NCI-H2171 (cell line): Measurements from ENCODE around the gene SEC14L5.
"Not testable (repeated sequence)": the region's sequence is repeated elsewhere in the genome, so short reads cannot be mapped to it uniquely, and the experiment has no call there.

Source experiments
- DNase-seq: peaks from one replicate; lab custom pipeline; 2025; lab: John Stamatoyannopoulos, UW

The SEC14L5 gene

DNA sequence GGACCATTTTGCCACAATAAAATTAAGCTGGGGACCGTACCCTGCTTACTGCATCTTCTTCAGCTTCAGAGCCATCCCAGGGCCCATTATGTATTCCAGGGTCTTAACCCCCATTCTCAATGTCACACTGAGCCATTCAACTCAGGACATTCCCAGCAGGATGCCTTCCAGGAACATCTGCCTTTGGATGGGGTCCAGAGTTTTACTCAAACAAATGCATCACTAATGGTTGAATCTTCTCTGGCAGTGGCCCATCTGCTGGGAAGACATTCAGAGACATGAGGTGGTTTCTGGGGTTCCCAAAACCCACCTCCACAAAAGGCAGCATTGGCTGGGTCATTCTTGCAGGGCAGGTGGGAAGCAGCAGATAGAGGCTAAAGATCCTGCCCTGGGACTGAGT lies 3.4 kb upstream of the SEC14L5 start:
- DNase-seq = no peak

DNA sequence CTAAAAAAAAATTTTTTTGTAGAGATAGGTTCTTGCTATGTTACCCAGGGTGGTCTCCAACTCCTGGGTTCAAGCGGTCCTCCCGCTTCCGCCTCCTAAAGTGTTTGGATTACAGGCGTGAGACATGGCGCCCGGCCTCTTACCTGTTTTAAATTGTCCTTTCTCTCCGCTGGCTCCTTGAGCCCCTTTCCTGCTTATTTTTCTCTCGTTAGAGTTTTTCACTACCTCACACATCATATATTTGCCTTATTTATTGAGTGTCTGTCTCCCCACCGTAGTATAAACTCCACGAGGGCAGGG lies 760 bp upstream of the SEC14L5 start:
- no peak for DNase-seq

DNA sequence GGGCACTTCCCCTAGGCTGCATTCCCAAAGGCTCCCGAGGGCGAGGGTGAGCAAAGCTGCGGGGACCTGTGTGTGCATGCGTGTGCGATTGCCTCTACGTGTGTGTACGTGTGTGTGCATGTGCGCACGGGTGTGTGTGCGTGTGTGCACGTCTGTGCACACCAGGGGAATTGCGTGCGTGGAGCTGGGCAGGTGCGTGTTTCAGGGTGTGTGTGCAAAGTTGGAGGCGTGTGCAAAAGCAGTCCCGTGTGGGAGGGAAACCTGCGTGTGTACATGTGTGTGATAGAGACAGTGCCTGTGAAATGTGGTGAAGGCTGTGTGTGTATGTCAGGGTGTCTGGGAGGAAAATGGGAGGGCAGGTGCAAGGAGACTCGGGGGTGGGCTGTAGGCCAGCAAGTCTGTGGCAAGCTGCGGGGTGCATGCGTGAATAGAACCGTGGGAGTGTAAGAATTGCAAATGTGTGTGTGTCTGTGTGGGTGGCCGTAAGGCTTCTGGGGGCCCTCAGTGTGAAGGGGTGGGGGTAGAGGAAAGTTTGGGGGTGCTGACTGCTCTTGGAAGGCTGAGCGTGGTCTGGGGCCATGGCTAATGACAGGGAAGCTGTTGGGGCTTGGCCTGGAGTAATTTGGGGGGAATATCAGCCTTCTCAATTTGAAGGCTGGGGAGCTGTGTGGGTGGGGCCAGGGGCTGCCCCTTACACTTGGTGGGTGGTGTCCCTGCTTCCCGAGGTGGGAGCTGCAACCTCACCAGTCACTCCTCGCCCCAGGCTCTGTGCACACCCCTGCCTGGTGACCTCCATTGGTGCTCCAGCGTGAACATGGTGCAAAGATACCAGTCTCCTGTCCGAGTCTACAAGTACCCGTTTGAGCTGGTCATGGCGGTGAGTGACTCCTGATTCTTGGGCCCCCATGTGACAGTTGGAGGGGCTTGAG lies 644 bp downstream of the SEC14L5 start:
- DNase-seq = no peak

DNA sequence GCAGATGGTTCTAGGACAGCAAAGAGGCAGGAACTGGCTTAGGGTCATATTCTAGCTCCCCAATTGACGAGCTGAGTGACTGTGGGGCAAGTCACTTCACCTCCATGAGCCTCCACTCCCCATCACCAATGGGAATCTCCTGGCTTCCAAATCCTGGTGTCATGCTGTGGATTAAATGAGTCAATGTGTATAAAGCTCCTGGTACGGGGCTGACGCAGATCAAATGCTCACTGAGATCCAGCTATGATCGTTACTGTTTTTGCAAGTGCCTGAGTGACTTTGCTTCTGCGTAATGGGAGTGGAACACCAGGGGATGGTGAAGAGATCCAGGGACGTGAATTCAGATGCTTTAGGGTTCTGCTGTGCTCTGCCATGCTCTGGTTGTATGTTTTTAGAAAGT lies 2.4 kb downstream of the SEC14L5 start:
- DNase-seq = no peak

DNA sequence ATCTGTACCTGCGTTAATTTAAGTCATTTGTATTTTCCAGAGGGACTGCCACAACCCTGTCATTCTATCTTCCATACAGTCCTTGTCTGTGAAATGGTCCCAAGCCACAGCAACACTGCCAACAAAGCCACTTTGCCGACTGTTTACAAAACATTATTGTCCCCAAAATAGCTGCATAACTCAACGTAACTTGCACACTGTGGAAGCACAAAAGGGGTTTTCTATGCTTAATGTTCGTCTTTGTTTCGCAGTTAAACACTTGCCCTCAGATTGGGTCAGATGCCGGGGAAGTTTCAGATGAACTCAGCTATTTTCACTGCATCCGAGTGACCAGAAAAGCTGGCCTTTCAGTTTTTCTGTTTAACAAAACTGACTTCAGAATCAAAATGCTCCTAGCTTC lies 4.6 kb downstream of the SEC14L5 start:
- no peak for DNase-seq

DNA sequence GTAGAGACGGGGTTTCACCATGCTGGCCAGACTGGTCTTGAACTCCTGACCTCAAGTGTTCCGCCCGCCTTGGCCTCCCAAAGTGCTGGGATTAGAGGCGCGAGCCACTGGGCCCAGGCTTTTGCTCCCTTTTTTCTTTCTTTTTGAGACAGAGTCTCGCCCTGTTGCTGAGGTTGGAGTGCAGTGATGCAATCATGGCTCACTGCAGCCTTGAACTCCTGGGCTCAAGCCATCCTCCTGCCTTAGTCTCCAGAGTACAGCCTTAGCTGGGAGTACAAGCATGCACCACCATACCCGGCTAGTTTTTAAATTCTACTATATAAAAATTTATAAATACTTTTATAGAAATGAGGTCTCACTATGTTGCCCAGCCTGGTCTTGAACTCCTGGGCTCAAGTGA lies 5.4 kb downstream of the SEC14L5 start:
- not testable (repeated sequence) for DNase-seq

DNA sequence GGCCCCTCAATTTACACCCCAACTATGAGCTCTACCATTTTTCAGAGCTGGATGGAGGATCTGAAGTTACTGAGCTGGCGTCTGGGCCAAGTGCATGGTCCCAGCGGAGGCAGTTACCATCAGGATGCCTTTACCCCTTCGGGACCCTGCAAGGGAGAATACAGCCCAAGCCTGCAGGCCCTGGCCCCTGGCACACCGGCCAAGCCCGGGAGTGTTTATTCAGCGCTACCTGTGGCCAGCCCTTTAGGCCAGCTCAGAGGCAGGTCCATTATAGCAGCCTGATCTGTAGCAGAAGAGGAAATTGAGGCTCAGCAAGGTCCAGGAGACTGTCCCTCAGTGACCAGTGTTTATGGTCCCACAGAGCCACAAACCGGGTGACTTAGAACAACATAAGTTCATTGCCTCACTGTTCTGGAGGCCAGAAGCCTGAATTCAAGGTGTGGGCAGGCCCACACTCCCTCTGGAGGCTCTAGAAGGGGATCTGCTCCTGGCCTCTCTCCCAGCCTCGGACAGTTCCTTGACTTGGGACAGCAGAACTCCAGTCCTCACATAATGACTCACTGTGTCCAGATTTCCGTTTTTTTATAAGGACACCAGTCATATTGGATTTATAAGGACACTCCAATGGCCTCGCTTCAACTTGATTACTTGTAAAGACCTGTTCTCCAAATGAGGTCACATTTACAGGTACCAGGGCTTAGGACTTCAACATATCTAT lies 8.8 kb downstream of the SEC14L5 start:
- DNase-seq = no peak

DNA sequence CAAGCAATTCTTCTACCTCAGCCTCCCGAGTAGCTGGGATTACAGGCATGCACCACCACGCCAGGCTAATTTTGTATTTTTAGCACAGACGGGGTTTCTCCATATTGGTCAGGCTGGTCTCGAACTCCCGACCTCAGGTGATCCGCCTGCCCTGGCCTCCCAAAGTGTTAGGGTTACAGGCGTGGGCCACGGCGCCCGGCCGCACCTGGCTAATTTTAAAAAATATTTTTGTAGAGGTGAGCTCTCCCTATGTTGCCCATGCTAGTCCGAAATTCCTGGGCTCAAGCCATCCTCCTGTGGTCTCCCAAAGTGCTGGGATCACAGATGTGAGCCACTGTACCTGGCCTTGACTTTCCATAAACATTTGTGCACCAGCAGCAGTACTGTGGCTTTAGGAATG lies 10.1 kb downstream of the SEC14L5 start:
- not testable (repeated sequence) for DNase-seq

DNA sequence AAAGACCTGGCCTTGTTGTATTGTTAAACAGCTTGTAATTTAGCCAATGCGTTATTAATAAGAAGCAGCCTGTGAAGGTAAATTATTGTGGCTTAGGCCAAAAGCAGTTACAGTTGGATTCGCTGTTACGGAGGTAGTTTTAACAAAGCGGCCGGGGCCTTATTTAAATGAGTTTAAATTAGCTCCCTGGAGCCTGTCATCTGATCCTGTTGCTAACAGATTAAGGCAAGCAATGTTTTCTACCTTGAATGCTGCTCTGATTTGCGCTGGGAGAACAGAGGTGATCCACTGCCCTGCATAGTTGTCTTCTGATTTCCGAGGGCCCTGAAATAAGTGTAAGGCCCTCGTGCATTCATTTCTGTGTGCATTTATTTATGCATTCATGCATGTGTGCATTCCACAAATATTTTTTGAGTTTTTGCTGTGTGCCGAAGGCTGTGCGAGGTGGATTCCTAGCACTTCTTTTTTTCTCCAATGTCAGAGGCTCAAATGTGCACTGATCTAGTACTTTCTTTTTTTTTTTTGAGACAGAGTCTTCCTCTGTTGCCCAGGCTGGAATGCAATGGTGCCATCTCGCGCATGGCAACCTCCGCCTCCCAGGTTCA lies 10.9 kb downstream of the SEC14L5 start:
- DNase-seq = peak; percentile 59

DNA sequence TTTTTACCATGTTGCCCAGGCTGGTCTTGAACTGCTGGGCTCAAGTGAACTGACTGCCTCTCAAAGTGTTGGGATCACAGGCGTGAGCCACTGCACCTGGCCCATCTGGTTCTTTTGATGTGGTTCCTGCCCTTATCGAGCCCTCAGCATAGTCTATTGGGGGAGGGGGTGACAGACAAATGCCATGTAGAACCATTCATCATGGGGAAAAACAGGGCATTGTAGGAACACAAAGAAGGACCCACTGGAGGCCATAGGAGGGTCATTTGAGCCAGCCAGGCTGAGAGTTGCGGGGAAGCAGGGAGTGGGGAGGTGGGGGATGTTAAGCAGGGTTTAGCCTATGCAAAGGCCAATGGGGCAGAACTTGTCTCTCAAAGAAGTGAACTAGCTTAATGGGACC lies 11.9 kb downstream of the SEC14L5 start:
- DNase-seq = no peak

DNA sequence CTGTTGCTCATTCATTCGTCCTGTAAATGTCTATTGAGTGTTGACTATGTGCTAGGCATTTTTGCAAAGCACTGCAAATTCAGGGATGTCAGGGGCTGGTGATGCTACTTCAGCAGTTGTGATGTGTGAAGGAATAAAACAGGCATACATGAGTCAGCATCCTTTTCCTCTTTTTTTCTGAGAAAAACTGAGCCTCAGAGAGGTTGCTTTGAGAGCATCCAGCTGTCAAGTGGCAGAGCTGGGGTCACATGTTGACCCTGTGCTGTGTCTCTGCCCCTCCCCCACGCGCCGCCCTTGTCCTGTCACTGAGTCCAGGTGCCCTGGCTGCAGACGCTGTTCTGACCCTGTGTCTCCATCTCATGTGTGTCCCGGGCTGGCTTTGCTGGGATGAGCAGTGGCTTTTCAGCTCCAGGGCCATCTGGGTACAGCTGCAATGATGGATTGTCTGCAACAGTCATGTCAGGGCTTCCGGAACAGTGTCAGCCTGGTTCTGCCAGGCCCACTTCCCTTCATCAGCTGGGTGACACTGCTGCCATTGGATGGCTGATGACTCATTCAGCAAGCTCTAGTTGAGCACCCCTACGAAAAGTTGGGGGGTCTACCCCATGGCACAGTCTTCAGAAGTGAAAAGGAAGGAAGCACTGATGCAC lies 14.9 kb downstream of the SEC14L5 start:
- no peak for DNase-seq

DNA sequence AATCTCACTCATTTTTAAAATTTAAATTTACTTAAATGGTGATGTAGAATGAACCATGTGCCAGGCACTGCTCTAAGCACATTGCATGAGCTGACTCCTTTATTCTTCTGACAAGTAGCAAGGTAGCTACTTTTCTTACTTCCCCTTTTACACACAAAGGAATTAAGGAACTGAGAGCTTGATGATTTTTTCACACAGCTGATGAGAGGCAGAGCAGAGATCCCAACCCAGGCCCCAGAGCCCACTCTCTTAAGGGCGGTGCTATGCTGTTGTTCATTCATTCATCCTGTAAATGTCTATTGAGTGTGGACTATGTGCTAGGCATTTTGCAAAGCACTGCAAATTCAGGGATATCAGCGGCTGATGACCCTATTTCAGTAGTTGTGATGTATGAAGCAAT lies 17.9 kb downstream of the SEC14L5 start:
- DNase-seq = no peak

DNA sequence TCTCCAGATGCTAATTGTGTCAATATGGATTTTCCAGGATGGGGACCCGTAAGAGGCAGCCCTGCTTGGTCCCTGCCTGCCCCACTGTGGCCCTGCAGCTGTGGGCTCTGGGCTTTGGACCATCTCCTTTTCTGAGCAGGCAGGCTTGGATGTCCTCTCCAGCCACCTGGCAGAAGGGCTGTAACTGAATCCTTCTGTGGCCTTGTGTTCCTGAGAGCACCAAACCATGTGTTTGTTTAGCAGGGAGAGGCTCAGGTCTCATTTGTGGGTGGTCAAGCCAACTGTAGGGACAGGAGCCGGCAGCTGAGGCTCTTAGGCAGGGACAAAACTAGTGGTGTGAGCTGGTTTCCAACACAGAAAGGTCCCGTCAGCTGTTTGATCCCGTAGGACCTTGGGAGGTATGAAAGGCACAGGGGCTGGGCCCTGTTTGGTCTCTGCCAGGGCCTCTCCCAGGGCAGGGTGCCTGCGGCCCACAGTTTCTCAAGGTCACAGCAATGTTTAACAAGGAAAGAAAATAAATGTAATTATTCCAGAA lies 18.5 kb downstream of the SEC14L5 start:
- no peak for DNase-seq

DNA sequence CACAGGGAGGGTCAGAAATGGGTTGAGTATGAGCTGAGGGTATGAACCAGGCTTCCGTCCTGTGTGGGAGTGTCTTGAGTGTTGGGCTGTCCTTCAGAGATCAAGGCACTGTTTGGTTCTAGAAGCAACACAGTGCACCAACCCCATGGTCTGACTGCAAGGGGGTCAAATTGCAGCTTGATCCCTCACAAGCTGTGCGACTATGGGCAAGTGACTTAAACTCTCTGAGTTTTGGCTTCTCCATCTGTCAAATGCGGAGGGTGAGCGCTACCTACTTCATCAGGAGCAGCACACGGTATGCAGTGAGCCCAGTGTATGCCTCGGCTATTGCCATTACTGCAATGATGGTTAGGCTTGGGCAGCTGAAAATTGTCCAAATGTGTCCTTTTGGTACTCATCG lies 21.0 kb downstream of the SEC14L5 start:
- no peak for DNase-seq

DNA sequence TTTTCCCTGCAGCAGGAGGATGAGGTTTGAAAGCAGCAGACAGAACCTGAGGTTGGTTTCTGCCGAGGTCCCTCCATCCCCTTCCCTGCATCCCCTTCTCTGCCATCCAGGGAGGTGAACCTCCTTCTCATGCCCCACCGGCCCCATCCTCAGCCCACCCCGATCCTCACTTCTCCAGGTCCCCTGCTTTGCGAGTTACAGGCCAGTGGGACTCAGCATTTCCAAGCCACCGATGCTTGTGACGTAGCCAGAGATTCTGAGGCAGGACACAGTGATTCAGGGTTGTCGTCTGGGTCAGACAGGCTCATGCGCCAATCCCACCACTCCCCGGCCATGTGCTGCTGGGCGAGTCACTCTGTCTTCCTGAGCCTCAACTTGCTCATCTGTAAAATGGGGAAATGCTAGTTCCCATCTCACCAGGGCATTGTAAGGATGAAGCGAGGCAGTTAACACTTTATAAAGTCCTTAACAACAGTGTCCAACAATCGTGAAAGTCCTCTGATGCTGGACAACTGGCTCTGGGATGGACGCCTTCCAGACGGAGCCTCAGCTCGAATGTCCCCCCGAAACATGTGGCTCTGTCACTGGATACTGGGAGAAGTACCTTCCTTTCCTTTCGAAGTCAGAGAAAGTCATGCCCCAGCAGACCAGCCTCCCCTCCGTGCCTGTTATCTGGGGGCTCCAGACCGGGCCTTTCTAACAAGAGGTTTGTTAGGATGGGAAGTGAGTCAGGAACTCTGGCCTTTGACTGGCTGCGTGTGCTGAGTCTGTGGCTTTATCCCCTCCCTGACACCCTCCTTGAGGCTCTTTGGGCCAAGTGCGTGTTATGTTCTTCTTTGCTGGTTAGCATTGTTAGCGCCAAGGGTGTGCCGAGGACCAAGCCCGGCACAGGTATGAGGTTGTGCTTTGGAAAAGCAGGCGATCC lies 21.9 kb downstream of the SEC14L5 start:
- no peak for DNase-seq

DNA sequence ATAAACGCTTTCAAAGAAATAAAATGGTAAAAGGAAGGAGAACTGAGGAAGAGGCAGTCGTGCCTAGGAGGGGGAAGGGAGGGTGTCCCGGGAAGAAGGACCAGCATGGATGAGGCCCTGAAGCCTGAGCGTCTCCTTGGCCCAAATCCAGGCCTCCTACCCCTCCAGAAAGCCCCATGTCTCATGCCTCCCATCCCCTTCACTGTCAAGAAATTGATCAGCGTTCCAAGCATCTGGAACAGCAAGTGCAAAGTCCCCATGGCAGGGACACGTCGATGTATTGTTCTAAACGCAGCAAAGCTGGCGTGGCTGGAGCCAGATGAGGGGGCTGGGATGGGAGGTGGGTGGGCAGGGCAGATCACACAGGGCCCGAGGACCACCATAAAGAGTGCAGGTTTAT lies 22.6 kb downstream of the SEC14L5 start:
- DNase-seq = no peak

DNA sequence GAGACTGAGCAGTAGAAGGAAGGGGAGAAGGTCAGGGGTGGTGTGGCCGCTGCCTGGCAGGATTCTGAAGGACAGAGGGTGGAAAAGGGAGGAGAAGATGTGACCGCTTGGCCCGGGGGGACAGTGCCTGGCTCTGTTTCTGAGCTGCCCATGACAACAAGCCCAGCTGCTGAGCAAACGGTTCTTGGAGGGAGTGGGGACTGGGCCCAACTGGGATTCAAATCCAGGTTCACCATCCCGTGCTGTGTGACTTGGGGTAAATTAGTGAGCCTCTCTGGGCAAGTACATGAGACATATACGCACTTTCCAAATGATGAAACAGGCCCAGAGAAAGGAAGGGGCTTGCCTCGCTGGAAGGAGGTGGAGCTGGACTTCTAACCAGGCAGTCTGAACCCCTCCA lies 23.3 kb downstream of the SEC14L5 start:
- no peak for DNase-seq

DNA sequence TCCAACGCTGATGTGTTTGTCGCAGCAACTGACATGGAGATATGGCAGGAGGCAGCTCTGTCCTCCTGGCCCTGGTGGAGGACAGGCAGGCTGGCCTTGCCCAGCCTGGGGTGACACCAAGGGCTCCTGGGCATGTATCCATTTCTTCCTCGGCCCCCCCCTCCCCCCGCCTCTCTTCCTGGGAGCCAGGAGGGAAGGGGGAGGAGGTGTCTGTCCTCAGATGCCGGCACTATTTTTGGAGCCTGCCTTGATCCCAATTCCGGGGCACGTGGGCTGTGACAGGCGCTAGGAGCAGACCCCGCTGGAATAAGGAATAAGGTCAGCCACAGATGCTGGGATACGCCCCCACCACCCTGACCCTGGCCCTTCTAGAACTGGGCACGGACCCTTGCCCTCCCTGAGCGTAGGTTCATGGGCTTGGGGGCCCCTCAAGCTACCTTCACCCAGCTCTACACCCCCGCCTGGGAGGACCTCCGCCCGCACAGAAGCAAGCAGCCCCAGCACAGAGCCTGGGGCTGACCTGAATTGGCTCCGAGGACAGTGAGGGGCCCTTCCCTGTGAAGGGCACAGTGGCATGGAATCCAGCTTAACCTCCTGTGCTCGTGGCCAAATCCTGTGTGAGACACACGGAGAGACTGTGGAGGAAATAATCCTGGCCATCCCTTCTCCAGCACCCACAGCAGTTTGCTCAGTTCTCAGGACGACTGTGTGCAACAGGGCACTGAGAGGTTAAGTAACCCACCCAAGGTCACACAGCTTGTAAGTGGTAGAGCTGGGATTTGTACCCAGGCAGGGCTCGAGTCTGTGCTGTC lies 24.1 kb downstream of the SEC14L5 start:
- DNase-seq = no peak

DNA sequence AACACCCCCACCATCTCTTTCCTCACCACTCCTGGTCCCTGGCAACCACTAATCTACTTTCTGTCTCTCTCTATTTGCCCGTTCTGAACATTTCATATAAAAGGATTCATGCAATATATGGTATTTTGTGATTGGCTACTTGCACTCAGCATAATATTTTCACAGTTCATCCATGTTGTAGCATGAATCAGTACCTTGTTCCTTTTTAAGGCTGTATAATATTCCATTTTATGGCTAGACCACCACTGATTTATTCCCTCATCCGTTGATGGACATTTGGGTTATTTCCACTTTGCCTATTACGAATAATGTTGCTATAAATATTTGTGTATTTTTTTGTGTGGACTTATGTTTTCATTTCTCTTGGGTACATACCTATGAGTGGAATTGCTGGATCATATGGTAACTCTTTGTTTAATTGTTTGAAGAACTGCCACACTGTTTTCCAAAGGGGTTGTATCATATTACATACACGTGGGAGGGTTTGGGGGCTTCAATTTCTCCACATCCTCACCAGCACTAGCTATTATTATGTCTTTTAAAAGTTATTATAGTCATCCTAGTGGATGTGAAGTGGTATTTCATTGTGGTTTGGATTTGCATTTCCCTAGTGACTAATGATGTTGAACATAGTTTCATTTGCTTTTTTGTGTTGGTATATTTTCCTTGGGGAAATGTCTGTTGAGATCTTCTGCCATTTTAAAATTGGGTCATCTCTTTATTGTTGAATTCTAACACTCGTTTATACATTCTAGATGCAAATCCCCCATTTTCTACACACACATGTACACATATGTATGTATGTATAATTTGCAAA lies 26.3 kb downstream of the SEC14L5 start:
- no peak for DNase-seq

DNA sequence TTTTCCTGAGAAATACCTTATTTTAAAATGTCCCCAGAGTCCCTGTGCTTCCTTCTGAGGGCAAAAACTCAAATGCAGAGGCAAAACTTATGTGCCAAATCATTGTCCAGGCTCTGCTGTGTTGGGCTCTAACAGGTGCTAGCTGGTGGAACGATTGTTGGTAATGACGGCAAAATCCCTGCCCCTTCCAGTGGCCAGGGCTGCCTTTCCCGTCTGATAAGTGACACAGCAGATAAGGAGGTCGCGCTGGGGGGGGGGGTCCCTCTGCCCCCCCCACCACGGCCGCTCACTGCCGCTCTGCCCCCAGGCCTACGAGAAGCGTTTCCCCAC lies 29.1 kb downstream of the SEC14L5 start:
- no peak for DNase-seq
